ENCODE measurements around the gene CPSF6. TPM values are rescaled to one million over a fixed set of nuclear protein-coding genes. Genes with fewer than 3 reads are reported as not detected.

Gene CPSF6
- total RNA-seq, 1 experiment from 2014 or later = 91.7 TPM

GRCh38 chr12:69318225-69318624 is 78.9 kb downstream of the CPSF6 start:
- DNase-seq (ENCODE audit: extremely low read depth, low read depth) = no peak

- no peak for DNase-seq (ENCODE audit: extremely low read depth, low read depth)
Measured at GRCh38 chr12:69321351-69321750, 82.0 kb downstream of the CPSF6 start.

Other genes with a start within 250 kb of the CPSF6 start
- gene LYZ, start 108.8 kb downstream of the CPSF6 start, total RNA-seq (2014; rRNA removed; shearing (Covaris generic)) = 0.57 TPM in 1 of 2 replicates, not detected in the other
- gene YEATS4, start 120.2 kb downstream of the CPSF6 start, total RNA-seq (2014; rRNA removed; shearing (Covaris generic)) = 58.6 and 61.5 TPM in 2 replicates
- gene FRS2, start 230.8 kb downstream of the CPSF6 start, total RNA-seq (2014; rRNA removed; shearing (Covaris generic)) = 26.5 and 26.7 TPM in 2 replicates